H9 (cell line): ENCODE results near the gene DNAI7. TPM values are rescaled to one million over a fixed set of nuclear protein-coding genes. Genes with fewer than 3 reads are reported as not detected.

Experiments
- DNase-seq: peaks from one replicate; pipeline ENCODE4 v3.0.0-alpha.2; 2017
- H2AFZ ChIP-seq: one replicate; pipeline ENCODE4 v1.6.1; 2013; ENCODE audit warnings: mild to moderate bottlenecking, low read length, control low read depth, moderate library complexity
- H2AK5ac ChIP-seq: 2 replicates; pipeline ENCODE4 v1.6.1; 2013; ENCODE audit warnings: low read length, control low read depth, mixed read lengths; ENCODE audit not compliant: insufficient read length
- H2BK120ac ChIP-seq: one replicate; pipeline ENCODE4 v1.6.1; 2013; ENCODE audit warnings: low read depth, mild to moderate bottlenecking, low read length, control low read depth, inconsistent platforms; ENCODE audit not compliant: poor library complexity, severe bottlenecking
- H2BK12ac ChIP-seq: 2 replicates; pipeline ENCODE4 v1.6.1; 2013; ENCODE audit warnings: low read length, control low read depth, mixed read lengths, low read depth; ENCODE audit not compliant: insufficient read length
- H2BK15ac ChIP-seq: 2 replicates; pipeline ENCODE4 v1.6.1; 2013; ENCODE audit warnings: low read depth, low read length, control low read depth
- H2BK20ac ChIP-seq: one replicate; pipeline ENCODE4 v1.6.1; 2013; ENCODE audit warnings: low read depth, mild to moderate bottlenecking, low read length, control low read depth, inconsistent platforms; ENCODE audit not compliant: poor library complexity, severe bottlenecking
- H2BK5ac ChIP-seq: 2 replicates; pipeline ENCODE4 v1.6.1; 2013; ENCODE audit warnings: low read length, control low read depth, mixed read lengths; ENCODE audit not compliant: insufficient read length
- H3K14ac ChIP-seq: 2 replicates; pipeline ENCODE4 v1.6.1; 2013; ENCODE audit warnings: low read length, control low read depth; ENCODE audit not compliant: insufficient read depth
- H3K18ac ChIP-seq: 2 replicates; pipeline ENCODE4 v1.6.1; 2013; ENCODE audit warnings: low read depth, mild to moderate bottlenecking, mixed read lengths, low read length, control low read depth; ENCODE audit not compliant: insufficient read length
- H3K23ac ChIP-seq: 2 replicates; pipeline ENCODE4 v1.6.1; 2013; ENCODE audit warnings: low read length, control low read depth, mixed read lengths, low read depth; ENCODE audit not compliant: insufficient read length
- H3K23me2 ChIP-seq: 2 replicates; pipeline ENCODE4 v1.6.1; 2013; ENCODE audit warnings: low read depth, mild to moderate bottlenecking, mixed read lengths, low read length, control low read depth; ENCODE audit not compliant: insufficient read length, poor library complexity, severe bottlenecking
- H3K27ac ChIP-seq: 2 replicates; pipeline ENCODE4 v1.5.1; 2013; ENCODE audit warnings: low read length, control low read depth, mixed read lengths, low read depth; ENCODE audit not compliant: insufficient read length
- H3K27me3 ChIP-seq: 2 replicates; pipeline ENCODE4 v1.6.1; 2013; ENCODE audit warnings: low read length, control low read depth, inconsistent platforms; ENCODE audit not compliant: insufficient read depth
- H3K4ac ChIP-seq: 2 replicates; pipeline ENCODE4 v1.6.1; 2013; ENCODE audit warnings: low read depth, mild to moderate bottlenecking, control low read depth, inconsistent platforms, low read length, moderate library complexity
- H3K4me1 ChIP-seq: 2 replicates; pipeline ENCODE4 v1.6.1; 2013; ENCODE audit warnings: low read length, control low read depth, inconsistent platforms; ENCODE audit not compliant: insufficient read depth
- H3K4me2 ChIP-seq: 2 replicates; pipeline ENCODE4 v1.6.1; 2013; ENCODE audit warnings: low read length, control low read depth, mixed read lengths; ENCODE audit not compliant: insufficient read length, insufficient read depth
- H3K56ac ChIP-seq: 2 replicates; pipeline ENCODE4 v1.6.1; 2013; ENCODE audit warnings: low read depth, mild to moderate bottlenecking, mixed read lengths, low read length, control low read depth; ENCODE audit not compliant: insufficient read length
- H3K79me1 ChIP-seq: 2 replicates; pipeline ENCODE4 v1.6.1; 2013; ENCODE audit warnings: low read depth, mild to moderate bottlenecking, moderate library complexity, low read length, control low read depth, inconsistent platforms; ENCODE audit not compliant: insufficient read depth, poor library complexity, severe bottlenecking
- H3K79me2 ChIP-seq: 2 replicates; pipeline ENCODE4 v1.6.1; 2013; ENCODE audit warnings: low read length, control low read depth, inconsistent platforms; ENCODE audit not compliant: insufficient read depth
- H3K9ac ChIP-seq: 2 replicates; pipeline ENCODE4 v1.6.1; 2013; ENCODE audit warnings: low read length, control low read depth, mixed read lengths; ENCODE audit not compliant: insufficient read length; ENCODE audit errors: extremely low read depth
- H3K9me3 ChIP-seq: one replicate; pipeline ENCODE4 v1.6.1; 2013; ENCODE audit warnings: low read depth, low read length, inconsistent platforms; ENCODE audit not compliant: control insufficient read depth
- H3T11ph ChIP-seq: one replicate; pipeline ENCODE4 v1.6.1; 2013; ENCODE audit warnings: mild to moderate bottlenecking, low read length, control low read depth, inconsistent platforms
- H4K20me1 ChIP-seq: one replicate; pipeline ENCODE4 v1.6.1; 2013; ENCODE audit not compliant: control insufficient read depth, insufficient read length, insufficient read depth
- H4K5ac ChIP-seq: 2 replicates; pipeline ENCODE4 v1.6.1; 2013; ENCODE audit warnings: low read depth, mild to moderate bottlenecking, mixed read lengths, low read length, control low read depth; ENCODE audit not compliant: insufficient read length
- H4K8ac ChIP-seq: replicated peaks from 2 replicates; pipeline ENCODE4 v1.6.1; 2013; ENCODE audit warnings: low read length, control low read depth, mixed read lengths, low read depth; ENCODE audit not compliant: insufficient read length
- H4K91ac ChIP-seq: 2 replicates; pipeline ENCODE4 v1.6.1; 2013; ENCODE audit warnings: low read depth, mild to moderate bottlenecking, moderate library complexity, mixed read lengths, low read length, control low read depth; ENCODE audit not compliant: insufficient read length
- H3K27ac Mint-ChIP-seq, 3 experiments: 2 replicates in 2 of 3; 3 replicates in 1 of 3; pipeline ENCODE4 v1.8.0; 2020 to 2021; ENCODE audit warnings: mixed read lengths in 3 of 3, mild to moderate bottlenecking in 1 of 3, moderate library complexity in 1 of 3
- H3K27me3 Mint-ChIP-seq: 2 replicates; pipeline ENCODE4 v1.8.0; 2021; ENCODE audit warnings: low read depth, mild to moderate bottlenecking, moderate library complexity, mixed read lengths
- H3K36me3 Mint-ChIP-seq, 3 experiments: 2 replicates in 2 of 3; 3 replicates in 1 of 3; pipeline ENCODE4 v1.8.0; 2020 to 2021; ENCODE audit warnings: low read depth in 3 of 3, mixed read lengths in 3 of 3; ENCODE audit not compliant: insufficient read depth in 1 of 3
- H3K4me1 Mint-ChIP-seq, 2 experiments: 2 replicates each; pipeline ENCODE4 v1.8.0; 2020; ENCODE audit warnings: mixed read lengths in 2 of 2
- H3K4me3 Mint-ChIP-seq, 2 experiments: 2 replicates in 1 of 2; 3 replicates in 1 of 2; pipeline ENCODE4 v1.8.0; 2020 to 2021; ENCODE audit warnings: mild to moderate bottlenecking in 2 of 2, mixed read lengths in 2 of 2, moderate library complexity in 1 of 2
- H3K9me3 Mint-ChIP-seq, 2 experiments: 2 replicates in 1 of 2; 3 replicates in 1 of 2; pipeline ENCODE4 v1.8.0; 2020; ENCODE audit warnings: mild to moderate bottlenecking in 2 of 2, mixed read lengths in 2 of 2, moderate library complexity in 1 of 2
- WGBS: extraction: QIAGEN DNeasy Blood & Tissue Kit; methylation state at CpG from one replicate; pipeline ENCODE4 v1.1.7; 2013; ENCODE audit warnings: missing lambda C conversion rate, low lambda C conversion rate, mixed read lengths; ENCODE audit not compliant: insufficient read length; ENCODE audit errors: extremely low coverage; 5-methylcytosine and 5-hydroxymethylcytosine counted together
- total RNA-seq: library from RNA; stranded (reverse); gene quantifications from 2 replicates; pipeline ENCODE4 v1.2.1, GENCODE V29; 2021
- TF ChIP-seq, protein P1 (sequence below): fragments of 200-600 bp; sonication (generic); conservative IDR thresholded peaks from 3 replicates; pipeline ENCODE4 v1.8.0; 2021; ENCODE audit warnings: antibody characterized with exemption, mild to moderate bottlenecking

Gene DNAI7
- total RNA-seq, 1 experiment from 2014 or later, result not detected

DNA sequence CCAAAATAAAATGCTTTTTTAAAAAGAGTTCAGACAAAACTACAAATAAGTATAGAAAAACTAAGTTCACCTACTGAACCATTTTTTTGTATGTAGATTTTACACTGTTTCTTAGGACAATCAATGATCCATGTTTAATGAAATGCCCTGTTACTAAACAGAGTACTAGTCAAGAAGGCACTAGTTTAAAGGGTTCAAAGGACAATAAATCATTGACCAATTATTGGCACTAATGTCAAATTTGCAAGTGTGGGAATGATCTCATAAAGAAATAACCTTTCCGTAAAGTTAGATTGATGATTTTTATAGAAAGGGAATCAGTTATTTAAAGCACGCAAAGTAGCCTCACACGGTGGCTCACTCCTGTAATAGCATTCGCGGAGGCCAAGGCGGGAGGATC is 4.2 kb downstream of the DNAI7 start:
- TF ChIP-seq, protein P1, sequence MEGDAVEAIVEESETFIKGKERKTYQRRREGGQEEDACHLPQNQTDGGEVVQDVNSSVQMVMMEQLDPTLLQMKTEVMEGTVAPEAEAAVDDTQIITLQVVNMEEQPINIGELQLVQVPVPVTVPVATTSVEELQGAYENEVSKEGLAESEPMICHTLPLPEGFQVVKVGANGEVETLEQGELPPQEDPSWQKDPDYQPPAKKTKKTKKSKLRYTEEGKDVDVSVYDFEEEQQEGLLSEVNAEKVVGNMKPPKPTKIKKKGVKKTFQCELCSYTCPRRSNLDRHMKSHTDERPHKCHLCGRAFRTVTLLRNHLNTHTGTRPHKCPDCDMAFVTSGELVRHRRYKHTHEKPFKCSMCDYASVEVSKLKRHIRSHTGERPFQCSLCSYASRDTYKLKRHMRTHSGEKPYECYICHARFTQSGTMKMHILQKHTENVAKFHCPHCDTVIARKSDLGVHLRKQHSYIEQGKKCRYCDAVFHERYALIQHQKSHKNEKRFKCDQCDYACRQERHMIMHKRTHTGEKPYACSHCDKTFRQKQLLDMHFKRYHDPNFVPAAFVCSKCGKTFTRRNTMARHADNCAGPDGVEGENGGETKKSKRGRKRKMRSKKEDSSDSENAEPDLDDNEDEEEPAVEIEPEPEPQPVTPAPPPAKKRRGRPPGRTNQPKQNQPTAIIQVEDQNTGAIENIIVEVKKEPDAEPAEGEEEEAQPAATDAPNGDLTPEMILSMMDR, result no peak

More for the DNA sequence above, 4.2 kb downstream of the DNAI7 start:
- Histone ChIP-seq H3T11ph (no peak overlapping the region), H3K4ac (no peak overlapping the region), H3K79me2 (no peaks in the 10 kb centered on the region), H2AFZ (no peak overlapping the region), H4K8ac (no peak overlapping the region), H2BK15ac (no peak overlapping the region), H3K27ac (no peak overlapping the region), H3K23ac (no peak overlapping the region), H3K27me3 (no peaks in the 10 kb centered on the region), H3K9ac (no peak overlapping the region), H4K20me1 (no peaks in the 10 kb centered on the region), H3K18ac (no peak overlapping the region), H3K79me1 (no peaks in the 10 kb centered on the region), H2BK5ac (no peak overlapping the region), H2BK120ac (no peak overlapping the region), H2AK5ac (no peak overlapping the region), H4K5ac (no peak overlapping the region), H3K4me1 (no peaks in the 10 kb centered on the region), H3K4me2 (no peak overlapping the region), H3K9me3 (no peaks in the 10 kb centered on the region), H2BK20ac (no peak overlapping the region), H3K56ac (no peak overlapping the region), H3K23me2 (peaks cover 8% of the 10 kb centered on the region), H4K91ac (no peak overlapping the region), H3K14ac (no peak overlapping the region), H2BK12ac (no peak overlapping the region)
- Mint-ChIP-seq H3K4me3 (no peak overlapping the region), H3K36me3 (no peaks in the 10 kb centered on the region), H3K27me3 (no peaks in the 10 kb centered on the region), H3K27ac (no peak overlapping the region), H3K9me3 (no peaks in the 10 kb centered on the region; a peak in 1 of 5 replicates), H3K4me1 (peaks cover 8 to 10% of the 10 kb centered on the region in 2 experiments; a peak in 3 of 4 replicates)
- no peak for DNase-seq
- no CpG with 5 or more reads among the region's 6 CpGs for whole genome bisulfite sequencing
